SU-DHL-6 (cell line): Measurements from ENCODE around the gene GPR84.

Experiments
- EZH2phosphoT487 ChIP-seq: fragments of 200-600 bp; sonication (generic), shearing (Covaris generic); conservative IDR thresholded peaks from 2 replicates; pipeline ENCODE4 v1.6.1; 2018; ENCODE audit warnings: mild to moderate bottlenecking, antibody characterized with exemption, low read length, moderate library complexity, mixed read lengths
- TF ChIP-seq, protein P1 (sequence below): fragments of 200-600 bp; sonication (generic); IDR thresholded peaks from one replicate; pipeline ENCODE4 v1.5.1; 2017; ENCODE audit warnings: antibody characterized with exemption, mild to moderate bottlenecking, low read length, moderate library complexity; ENCODE audit not compliant: insufficient read depth, poor library complexity, severe bottlenecking

DNA sequence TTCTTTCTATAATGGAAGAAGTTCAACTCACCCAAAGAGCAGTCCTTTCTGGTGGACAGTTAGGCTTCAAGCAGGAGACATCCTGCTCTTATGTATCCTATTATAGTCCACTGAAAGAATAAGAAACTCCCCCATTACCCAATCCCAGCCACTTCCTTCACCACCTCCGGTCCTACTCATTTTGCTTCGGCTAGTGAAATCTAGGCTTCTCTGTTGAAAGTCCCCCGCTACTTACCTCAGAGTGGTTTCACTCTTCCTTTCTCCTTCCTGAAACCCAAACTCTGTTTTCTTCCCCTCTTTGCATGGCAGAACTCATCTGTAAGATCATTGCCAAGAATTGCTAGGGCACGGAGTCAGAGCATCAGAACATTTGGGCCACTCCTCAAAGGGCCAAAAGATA lies at the start of gene GPR84:
- TF ChIP-seq, protein P1, sequence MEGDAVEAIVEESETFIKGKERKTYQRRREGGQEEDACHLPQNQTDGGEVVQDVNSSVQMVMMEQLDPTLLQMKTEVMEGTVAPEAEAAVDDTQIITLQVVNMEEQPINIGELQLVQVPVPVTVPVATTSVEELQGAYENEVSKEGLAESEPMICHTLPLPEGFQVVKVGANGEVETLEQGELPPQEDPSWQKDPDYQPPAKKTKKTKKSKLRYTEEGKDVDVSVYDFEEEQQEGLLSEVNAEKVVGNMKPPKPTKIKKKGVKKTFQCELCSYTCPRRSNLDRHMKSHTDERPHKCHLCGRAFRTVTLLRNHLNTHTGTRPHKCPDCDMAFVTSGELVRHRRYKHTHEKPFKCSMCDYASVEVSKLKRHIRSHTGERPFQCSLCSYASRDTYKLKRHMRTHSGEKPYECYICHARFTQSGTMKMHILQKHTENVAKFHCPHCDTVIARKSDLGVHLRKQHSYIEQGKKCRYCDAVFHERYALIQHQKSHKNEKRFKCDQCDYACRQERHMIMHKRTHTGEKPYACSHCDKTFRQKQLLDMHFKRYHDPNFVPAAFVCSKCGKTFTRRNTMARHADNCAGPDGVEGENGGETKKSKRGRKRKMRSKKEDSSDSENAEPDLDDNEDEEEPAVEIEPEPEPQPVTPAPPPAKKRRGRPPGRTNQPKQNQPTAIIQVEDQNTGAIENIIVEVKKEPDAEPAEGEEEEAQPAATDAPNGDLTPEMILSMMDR = no peak
- TF ChIP-seq EZH2phosphoT487 = no peak
